Lower leg skin (tissue), 3 donors: ENCODE data around the gene HCN2.

ENCODE experiments used
- CTCF ChIP-seq, 3 donors: fragments of 450-650 bp; IDR thresholded peaks; one replicate each; pipeline ENCODE4 v1.5.1; 2016; ENCODE audit warnings: antibody characterized with exemption in 3 of 3, mild to moderate bottlenecking in 3 of 3, moderate library complexity in 2 of 3
- POLR2A ChIP-seq, 2 donors: fragments of 450-650 bp; IDR thresholded peaks; one replicate each; pipeline ENCODE4 v1.6.1; 2016 to 2017; ENCODE audit warnings: antibody characterized with exemption in 2 of 2, mild to moderate bottlenecking in 1 of 2, moderate library complexity in 1 of 2

- peak in 1 of 3 donors; percentile 65 for TF ChIP-seq CTCF (IDR thresholded peaks at IDR 0.05)
- no peak for TF ChIP-seq POLR2A (IDR thresholded peaks at IDR 0.05)
Observed at GRCh38 chr19:584240-585001, 5.3 kb upstream of the HCN2 start.
